Loucy (cell line): Measurements from ENCODE around the gene CASD1.

Experiments
- EZH2phosphoT487 ChIP-seq: fragments of 200-600 bp; IDR thresholded peaks from 2 replicates; pipeline ENCODE4 v1.6.1; 2018; ENCODE audit warnings: antibody characterized with exemption, mild to moderate bottlenecking, moderate library complexity, borderline replicate concordance
- TF ChIP-seq, protein P1 (sequence below): fragments of 200-600 bp; sonication (generic); conservative IDR thresholded peaks from 2 replicates; pipeline ENCODE4 v1.5.1; 2014; ENCODE audit warnings: mild to moderate bottlenecking, antibody characterized with exemption, low read length

- TF ChIP-seq, protein P1, sequence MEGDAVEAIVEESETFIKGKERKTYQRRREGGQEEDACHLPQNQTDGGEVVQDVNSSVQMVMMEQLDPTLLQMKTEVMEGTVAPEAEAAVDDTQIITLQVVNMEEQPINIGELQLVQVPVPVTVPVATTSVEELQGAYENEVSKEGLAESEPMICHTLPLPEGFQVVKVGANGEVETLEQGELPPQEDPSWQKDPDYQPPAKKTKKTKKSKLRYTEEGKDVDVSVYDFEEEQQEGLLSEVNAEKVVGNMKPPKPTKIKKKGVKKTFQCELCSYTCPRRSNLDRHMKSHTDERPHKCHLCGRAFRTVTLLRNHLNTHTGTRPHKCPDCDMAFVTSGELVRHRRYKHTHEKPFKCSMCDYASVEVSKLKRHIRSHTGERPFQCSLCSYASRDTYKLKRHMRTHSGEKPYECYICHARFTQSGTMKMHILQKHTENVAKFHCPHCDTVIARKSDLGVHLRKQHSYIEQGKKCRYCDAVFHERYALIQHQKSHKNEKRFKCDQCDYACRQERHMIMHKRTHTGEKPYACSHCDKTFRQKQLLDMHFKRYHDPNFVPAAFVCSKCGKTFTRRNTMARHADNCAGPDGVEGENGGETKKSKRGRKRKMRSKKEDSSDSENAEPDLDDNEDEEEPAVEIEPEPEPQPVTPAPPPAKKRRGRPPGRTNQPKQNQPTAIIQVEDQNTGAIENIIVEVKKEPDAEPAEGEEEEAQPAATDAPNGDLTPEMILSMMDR = no peak
- TF ChIP-seq EZH2phosphoT487 = no peak
These were observed 95.4 kb downstream of the CASD1 start for GRCh38 chr7:94605031-94605430.
